ENCODE data around the gene CIDEB.
"Not testable (repeated sequence)": the region's sequence is repeated elsewhere in the genome, so short reads cannot be mapped to it uniquely, and the experiment has no call there.

CIDEB gene

GRCh38 chr14:24307575-24308341 lies at the start of gene CIDEB:
TSS of gene CIDEB (minus strand) at chr14:24307977. CDS start at chr14:24307858, 119 bp downstream.
- DNase-seq = peak; percentile 30

DNA sequence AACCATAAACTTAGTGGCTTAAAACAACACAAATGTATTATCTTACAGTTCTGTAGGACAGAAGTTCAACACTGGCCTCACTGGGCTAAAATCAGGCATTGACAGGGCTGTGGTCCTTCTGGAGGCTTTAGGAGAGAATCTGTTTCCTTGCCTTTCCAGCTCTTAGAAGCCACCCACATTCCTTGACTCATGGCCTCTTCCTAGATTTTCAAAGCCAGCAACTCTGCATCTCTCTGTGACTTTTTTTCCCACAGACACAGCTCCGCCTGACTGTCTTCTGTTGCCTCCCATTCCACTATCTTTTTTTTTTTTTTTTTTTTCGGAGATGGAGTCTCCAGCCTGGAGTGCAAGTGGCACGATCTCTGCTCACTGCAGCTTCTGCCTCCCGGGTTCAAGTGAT lies 48.4 kb upstream of the CIDEB start:
- no peak for DNase-seq

GRCh38 chr14:24355009-24355408 lies 47.2 kb upstream of the CIDEB start:
- no peak for DNase-seq

GRCh38 chr14:24354482-24354825 lies 46.7 kb upstream of the CIDEB start:
- not testable (repeated sequence) for DNase-seq

DNA sequence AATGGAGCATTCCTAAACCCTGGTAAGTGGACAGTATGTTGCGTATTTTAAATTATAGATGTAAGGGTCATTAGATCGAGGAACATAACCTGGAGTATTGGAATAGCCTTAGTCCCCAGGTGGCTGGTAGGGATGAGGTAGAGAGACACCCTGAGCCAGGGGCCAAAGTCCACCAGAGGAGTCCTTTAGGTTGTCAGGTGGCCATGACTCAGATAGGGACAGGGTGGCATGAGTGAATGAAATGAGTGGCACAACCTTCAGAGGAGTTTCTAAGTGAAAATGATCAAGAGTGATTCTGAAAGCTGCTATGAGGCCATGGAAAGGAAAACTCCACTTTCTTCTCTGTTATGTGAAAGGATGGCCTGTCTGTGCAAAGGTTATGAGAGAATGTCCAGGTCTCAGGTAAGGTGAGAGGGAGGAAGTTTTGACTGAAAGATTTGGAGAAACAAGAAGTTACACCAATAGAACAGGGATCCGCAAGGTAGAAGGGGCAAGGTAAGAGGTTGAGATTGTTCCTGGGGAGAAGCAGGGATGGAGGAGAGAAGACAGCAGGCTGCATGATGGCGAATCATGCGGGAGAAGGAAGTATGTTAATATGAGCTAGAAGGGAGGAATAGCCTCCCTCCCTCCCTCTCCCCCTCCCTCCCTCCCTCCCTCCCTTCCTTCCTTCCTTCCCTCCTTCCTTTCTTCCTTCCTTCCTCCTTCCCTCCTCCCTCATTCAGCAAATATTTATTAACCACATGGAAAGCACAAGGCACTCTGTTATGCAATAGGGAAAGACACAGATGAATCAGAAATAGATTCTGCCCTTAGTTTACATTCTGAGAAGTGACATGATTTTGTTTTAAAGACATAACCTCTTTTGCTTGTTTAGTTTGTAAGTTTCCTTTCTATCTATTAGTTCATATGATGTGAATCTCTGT lies 46.0 kb upstream of the CIDEB start:
- no peak for DNase-seq

DNA sequence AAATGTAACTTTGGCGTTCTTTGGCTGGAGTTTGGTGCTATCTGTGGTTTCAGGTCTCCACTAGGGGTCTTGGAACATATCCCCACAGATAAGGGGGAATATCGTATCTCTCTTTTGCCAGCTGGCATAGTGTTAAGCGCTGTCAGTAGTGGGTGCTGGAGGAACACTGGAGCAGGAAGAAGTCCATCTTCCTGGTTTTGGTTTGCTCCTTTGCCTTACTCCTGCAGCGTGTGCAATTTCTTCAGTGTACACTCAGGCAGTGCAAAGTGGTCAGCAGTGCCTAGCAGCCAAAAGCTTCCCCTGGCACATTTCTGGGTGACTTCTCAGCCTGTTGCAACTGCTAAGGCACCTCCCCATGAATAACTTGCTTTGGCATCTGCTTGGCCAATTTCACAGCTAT lies 43.7 kb upstream of the CIDEB start:
- DNase-seq = no peak

- DNase-seq = no peak
Observed at GRCh38 chr14:24349742-24350141, 42.0 kb upstream of the CIDEB start.

GRCh38 chr14:24348186-24348585 lies 40.4 kb upstream of the CIDEB start:
- DNase-seq = no peak

DNA sequence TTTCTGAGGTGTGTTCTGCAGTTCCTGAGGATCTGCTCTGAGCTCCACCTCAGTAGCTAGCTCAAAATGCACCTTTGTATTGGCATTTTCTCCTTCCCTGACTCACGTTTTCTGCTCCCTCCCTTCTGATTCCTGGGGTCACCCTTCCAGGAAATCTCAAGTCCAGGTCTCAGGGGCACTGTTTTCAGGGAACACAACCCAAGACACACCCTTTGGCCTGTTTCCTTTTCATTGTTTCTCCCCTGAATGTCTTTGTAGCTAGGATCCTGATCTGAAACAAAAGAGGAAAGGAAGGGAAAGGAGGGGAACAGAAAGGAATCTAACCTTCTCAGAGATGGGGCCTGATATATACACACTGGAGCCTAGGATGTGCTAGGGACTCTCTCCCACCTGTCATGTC lies 39.4 kb upstream of the CIDEB start:
- no peak for DNase-seq

GRCh38 chr14:24343795-24344660 lies 36.3 kb upstream of the CIDEB start:
- DNase-seq = no peak

DNA sequence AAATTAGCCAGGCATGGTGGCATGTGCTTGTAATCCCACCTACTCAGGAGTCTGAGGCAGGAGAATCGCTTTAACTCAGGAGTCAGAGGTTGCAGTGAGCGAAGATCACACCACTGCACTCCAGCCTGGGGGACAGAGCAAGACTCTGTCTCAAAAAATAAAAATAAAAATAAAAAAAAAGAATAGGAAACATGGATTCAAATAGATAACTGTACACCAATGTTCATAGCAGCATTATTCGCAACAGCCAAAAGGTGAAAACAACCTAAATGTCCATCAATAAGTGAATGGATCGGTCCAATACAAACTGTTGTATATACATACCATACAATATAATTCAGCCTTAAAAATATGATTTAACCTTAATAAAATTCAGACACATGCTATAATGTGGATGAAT lies 35.1 kb upstream of the CIDEB start:
- DNase-seq = no peak

DNA sequence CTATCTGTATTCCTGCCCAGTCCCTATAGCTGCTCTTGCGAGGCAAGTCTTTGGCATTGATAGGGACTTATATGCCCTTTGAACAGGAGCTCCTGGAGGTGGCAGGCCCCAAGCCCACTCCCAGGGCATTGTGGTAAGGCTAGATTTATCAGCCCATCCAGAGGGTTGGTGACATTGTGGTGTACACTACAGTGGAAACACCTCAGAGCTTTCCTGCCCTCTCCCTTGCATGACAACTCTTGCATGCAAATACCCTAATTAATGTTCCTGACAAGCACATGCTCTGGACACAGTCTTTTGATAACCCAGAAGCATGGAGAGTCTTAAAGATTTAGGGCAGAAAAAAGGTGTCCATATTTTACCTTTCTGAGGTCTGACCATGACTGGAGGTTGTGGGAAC lies 32.8 kb upstream of the CIDEB start:
- no peak for DNase-seq

DNA sequence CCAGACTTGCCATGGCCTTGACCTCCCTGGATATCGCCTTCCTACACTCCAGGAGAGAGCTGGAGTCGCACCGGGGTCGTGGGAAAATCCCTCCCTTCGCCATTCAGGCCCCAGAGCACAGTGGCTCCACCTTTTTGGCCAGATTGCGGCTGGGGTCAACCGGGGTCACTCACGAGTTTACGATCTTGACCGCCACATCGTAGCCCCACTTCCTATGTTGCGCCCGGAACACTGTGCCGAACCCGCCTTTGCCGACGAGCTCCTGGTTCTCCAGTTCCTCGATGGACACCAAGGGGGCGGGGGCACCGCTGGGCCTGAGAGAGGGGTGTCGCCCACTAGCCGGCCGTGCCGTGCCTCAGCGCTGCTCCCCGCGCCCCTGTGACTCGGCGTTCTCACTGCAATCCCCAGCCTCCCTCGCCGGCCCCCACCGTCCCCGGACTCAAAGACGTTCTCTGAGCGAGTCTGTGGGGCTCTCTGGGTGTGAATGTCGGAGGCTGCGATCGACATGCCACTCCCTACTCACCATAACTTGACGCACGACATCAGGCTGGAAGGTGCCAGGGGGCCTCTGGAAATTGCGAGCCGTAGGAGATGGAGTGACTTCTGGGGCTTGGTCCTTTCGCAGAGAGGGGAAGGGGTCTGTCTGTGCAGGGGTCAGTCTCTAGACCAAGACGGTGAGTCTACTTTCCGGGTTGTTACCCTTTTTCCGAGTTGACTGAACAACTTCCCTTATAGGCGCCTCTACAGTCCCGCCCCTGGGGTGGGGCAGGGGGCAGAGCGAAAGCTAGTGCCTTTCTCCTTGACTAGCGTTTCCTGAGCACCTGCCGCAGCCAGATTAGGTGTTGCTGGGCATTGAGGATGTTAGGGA lies 31.7 kb upstream of the CIDEB start, which contains the start of gene RIPK3:
Gene RIPK3 (minus strand): TSS at position 708 of the 868 bp plus-strand sequence. CDS start 165 bp downstream, at position 543.
- DNase-seq = no peak

GRCh38 chr14:24338843-24339242 lies 31.1 kb upstream of the CIDEB start:
- DNase-seq = no peak

DNA sequence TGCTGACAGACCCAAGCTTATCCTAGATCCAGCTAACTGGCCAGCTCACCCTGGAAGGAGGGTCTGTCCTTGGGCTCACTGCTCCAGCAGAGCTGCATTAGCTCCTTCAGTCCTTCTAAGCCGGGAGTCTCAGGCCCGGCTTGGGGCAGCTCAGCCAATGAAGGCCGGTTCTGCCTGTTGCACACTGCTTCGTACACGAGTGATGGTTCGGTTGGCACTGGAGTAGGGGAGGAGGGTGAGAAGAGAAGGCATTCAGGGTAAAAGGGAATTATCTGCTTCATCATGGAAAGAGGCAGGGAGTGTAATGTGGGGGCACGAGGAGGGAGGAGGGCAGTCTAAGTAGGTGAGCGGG lies 30.0 kb upstream of the CIDEB start:
- no peak for DNase-seq

DNA sequence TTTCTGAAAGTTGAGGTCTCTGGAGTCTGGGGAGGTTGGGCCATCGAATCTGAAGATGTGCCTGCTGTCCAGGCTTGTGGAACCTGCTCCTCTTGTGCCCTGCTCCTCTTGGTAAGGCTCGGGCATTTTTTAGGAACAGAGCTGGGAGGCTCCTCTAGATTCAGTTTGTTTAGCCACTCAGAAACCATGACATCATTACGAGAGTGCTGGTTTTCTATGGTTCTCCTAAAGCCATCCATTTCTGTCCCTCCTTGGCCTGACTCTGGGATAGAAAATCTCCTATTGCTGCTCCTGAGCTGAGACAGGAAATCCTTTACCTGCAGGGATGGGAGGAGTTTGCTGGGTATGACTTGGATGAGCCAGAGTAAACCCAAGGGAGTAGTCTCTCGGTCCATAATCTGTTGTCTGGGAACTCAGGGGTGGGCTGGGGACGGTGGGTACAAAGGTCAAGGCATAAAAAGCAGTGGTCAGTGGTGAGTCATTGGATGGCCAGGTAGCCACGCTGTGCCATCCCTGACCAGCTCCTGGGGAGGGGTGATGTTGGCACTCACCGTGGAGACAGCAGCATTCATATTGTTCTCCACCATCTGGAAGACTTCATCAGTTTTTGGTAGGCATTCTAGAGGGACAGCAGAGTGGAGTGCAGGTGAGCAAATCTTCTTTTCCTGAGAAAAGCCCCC lies 29.5 kb upstream of the CIDEB start:
- DNase-seq = no peak

GRCh38 chr14:24335461-24336171 lies 27.8 kb upstream of the CIDEB start:
- DNase-seq = no peak

DNA sequence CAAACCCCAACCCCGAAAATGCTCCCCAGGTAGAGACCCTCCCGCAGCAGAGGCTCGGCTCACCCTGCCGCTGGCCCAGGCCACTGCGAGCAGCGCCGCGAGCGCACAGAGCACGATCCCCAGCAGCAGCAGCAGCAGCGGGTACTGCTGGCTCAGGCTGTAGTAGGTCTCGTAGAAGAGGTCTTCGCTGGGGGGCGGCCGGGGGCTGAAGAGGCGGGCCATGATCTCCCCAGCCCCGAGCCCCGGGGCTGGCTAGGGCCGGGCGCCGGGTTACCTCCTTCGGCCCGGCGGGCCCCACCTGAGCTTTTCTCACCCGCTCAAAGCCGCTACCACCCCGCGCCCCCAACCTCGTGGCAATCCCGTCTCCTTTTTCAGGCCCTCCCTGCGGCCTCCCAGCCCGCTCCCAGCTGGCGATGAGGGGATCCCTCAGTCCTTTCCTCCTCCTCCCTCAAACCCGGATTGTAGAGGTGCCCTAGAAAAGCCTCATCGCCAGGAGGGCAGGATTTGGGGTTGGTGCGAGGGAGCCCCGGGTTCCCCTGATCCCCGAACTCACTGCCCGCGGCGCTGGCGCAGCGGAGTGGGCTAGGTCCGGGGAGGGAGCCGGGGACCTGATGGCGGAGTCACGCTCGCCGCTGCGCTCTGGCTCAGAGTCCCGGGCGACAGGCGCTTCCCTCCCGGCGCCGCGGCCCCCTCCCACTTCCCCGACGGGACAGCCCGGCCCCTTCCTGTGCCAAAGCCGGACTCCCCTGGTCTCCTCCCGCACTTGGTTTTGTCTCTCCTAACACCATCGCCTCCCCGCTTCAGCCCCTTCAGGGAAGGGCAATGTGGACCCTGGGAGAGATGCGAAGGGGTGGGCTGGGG lies 26.9 kb upstream of the CIDEB start, which contains the start of gene ADCY4:
Gene ADCY4 (minus strand): TSS at position 641 of the 861 bp plus-strand sequence. CDS start 419 bp downstream, at position 222.
- no peak for DNase-seq

- peak; percentile 68 for DNase-seq
Observed at GRCh38 chr14:24332268-24332993, 24.7 kb upstream of the CIDEB start.
